Measurements from ENCODE around the gene TFDP2.
A peak's percentile ranks its signal among the peaks of the same experiment; 100 is the strongest.
"Not testable (repeated sequence)": the region's sequence is repeated elsewhere in the genome, so short reads cannot be mapped to it uniquely, and the experiment has no call there.

Gene TFDP2

DNA sequence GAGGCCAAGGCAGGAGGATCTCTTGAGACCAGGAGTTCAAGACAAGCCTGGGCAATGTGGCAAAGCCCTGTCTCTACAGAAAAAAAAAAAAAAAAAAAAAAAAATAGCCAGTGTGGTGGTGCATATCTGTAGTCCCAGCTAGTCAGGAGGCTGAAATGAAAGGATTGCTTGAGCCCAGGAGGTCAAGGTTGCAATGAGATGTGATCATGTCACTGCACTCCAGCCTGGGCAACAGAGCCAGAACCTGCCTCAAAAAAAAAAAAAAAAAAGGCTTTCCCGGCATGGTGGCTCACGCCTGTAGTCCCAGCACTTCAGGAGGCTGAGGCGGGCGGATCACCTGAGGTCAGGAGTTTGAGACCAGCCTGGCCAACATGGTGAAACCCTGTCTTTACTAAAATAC is 73.7 kb downstream of the TFDP2 start:
- not testable (repeated sequence) for H3K18ac ChIP-seq (ENCODE audit: low read length); H3K4me1 ChIP-seq (ENCODE audit: control insufficient read depth in 1 of 2, insufficient read depth in 2 of 2, low read length in 2 of 2); H4K8ac ChIP-seq (ENCODE audit: low read depth, low read length); H2BK12ac ChIP-seq (ENCODE audit: low read length); H2AFZ ChIP-seq (ENCODE audit: insufficient read depth, low read length, poor library complexity); H2BK120ac ChIP-seq (ENCODE audit: insufficient read depth, low read length, poor library complexity); H2BK5ac ChIP-seq (ENCODE audit: low read depth, low read length, poor library complexity); H3K23ac ChIP-seq (ENCODE audit: low read length); H3K79me1 ChIP-seq (ENCODE audit: low read length); H3K79me2 ChIP-seq (ENCODE audit: control insufficient read depth, insufficient read depth, low read length, poor library complexity); H2AK5ac ChIP-seq (ENCODE audit: low read length); H3K4me3 ChIP-seq (ENCODE audit: low read depth, low read length); H3K27me3 ChIP-seq (ENCODE audit: insufficient read depth, low read length); H4K12ac ChIP-seq (ENCODE audit: low read depth, low read length); H3K27ac ChIP-seq (ENCODE audit: low read depth, low read length); H3K9ac ChIP-seq (ENCODE audit: low read length); H3K14ac ChIP-seq (ENCODE audit: low read length); H3K4me2 ChIP-seq (ENCODE audit: low read length); H4K91ac ChIP-seq (ENCODE audit: low read depth, low read length); H3K36me3 ChIP-seq (ENCODE audit: control insufficient read depth in 1 of 2, insufficient read depth in 2 of 2, low read length in 2 of 2); H3K9me3 ChIP-seq (ENCODE audit: insufficient read depth, low read depth, low read length); H3K4ac ChIP-seq (ENCODE audit: low read depth, low read length)
- DNase-seq: peak; percentile 56 to 73
- WGBS (ENCODE audit: extremely low coverage, insufficient coverage, insufficient read length): no CpG with 5 or more reads among the region's 4 CpGs

DNA sequence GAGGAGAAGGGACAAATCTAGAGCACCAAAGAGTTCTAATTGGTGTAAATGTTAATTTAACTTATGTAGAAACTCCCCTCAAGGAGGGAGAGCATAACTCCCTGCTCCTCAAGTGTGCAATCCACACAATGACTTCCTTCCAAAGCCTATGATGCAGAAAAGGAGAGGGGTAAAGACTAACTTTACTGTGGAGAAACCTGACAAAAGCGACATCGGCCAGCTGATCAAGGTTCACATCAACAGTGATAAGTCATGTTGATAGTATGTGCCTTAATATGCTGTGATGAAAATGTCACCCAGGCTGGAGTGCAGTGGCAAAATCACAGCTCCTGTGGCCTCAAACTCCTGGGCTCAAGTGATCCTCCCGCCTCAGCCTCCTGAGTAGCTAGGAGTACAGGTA is 76.5 kb downstream of the TFDP2 start:
- Histone ChIP-seq H4K12ac (ENCODE audit: low read depth, low read length) (no peak overlapping the region), H3K27ac (ENCODE audit: low read depth, low read length) (no peak overlapping the region), H3K27me3 (ENCODE audit: insufficient read depth, low read length) (no peaks in the 10 kb centered on the region), H2AK5ac (ENCODE audit: low read length) (no peak overlapping the region), H2BK12ac (ENCODE audit: low read length) (no peak overlapping the region), H2AFZ (ENCODE audit: insufficient read depth, low read length, poor library complexity) (no peak overlapping the region), H2BK120ac (ENCODE audit: insufficient read depth, low read length, poor library complexity) (no peak overlapping the region), H4K91ac (ENCODE audit: low read depth, low read length) (no peak overlapping the region), H3K4ac (ENCODE audit: low read depth, low read length) (no peak overlapping the region), H3K9ac (ENCODE audit: low read length) (no peak overlapping the region), H3K18ac (ENCODE audit: low read length) (no peak overlapping the region), H2BK5ac (ENCODE audit: low read depth, low read length, poor library complexity) (no peak overlapping the region), H3K4me1 (ENCODE audit: control insufficient read depth in 1 of 2, insufficient read depth in 2 of 2, low read length in 2 of 2) (peaks cover 0 to 3% of the 10 kb centered on the region in 2 experiments), H3K36me3 (ENCODE audit: control insufficient read depth in 1 of 2, insufficient read depth in 2 of 2, low read length in 2 of 2) (no peaks in the 10 kb centered on the region), H3K79me1 (ENCODE audit: low read length) (peaks cover 4% of the 10 kb centered on the region), H3K4me3 (ENCODE audit: low read depth, low read length) (no peak overlapping the region), H3K79me2 (ENCODE audit: control insufficient read depth, insufficient read depth, low read length, poor library complexity) (peaks cover 2% of the 10 kb centered on the region), H3K14ac (ENCODE audit: low read length) (no peak overlapping the region), H3K9me3 (ENCODE audit: insufficient read depth, low read depth, low read length) (no peaks in the 10 kb centered on the region), H3K4me2 (ENCODE audit: low read length) (no peak overlapping the region), H4K8ac (ENCODE audit: low read depth, low read length) (no peak overlapping the region), H3K23ac (ENCODE audit: low read length) (no peak overlapping the region)
- DNase-seq: no peak
- WGBS (ENCODE audit: extremely low coverage, insufficient coverage, insufficient read length): no CpG with 5 or more reads among the region's 3 CpGs

DNA sequence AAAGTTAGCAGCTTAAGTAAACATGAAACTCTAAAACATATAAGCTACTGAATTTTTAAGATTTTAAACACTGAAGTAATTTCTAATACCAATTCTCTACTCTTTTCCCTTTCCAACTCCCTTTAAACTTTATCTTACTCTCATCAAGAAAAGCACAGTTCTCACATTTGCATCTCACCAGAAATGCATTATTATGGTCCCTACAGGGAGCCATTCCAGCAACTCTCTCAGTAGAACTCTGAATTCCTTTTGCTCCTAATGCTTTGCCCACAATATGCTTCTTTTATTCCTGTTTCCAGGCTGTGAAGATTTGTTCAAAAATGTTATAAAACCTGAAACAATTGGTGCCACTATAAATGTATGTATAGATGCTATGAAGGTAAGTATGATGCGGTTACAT is 83.4 kb downstream of the TFDP2 start:
- no peaks in the 10 kb centered on the region for H3K36me3 ChIP-seq (ENCODE audit: control insufficient read depth in 1 of 2, insufficient read depth in 2 of 2, low read length in 2 of 2)
- no peaks in the 10 kb centered on the region for H3K79me2 ChIP-seq (ENCODE audit: control insufficient read depth, insufficient read depth, low read length, poor library complexity)
- no peak overlapping the region for H3K9ac ChIP-seq (ENCODE audit: low read length)
- no peak overlapping the region for H4K12ac ChIP-seq (ENCODE audit: low read depth, low read length)
- no peaks in the 10 kb centered on the region for H3K9me3 ChIP-seq (ENCODE audit: insufficient read depth, low read depth, low read length)
- no peak overlapping the region for H3K4me3 ChIP-seq (ENCODE audit: low read depth, low read length)
- DNase-seq: no peak
- no peak overlapping the region for H3K18ac ChIP-seq (ENCODE audit: low read length)
- no peak overlapping the region for H2AK5ac ChIP-seq (ENCODE audit: low read length)
- H3K4me2 ChIP-seq (ENCODE audit: low read length): no peak overlapping the region
- no peak overlapping the region for H2BK5ac ChIP-seq (ENCODE audit: low read depth, low read length, poor library complexity)
- H3K79me1 ChIP-seq (ENCODE audit: low read length): no peaks in the 10 kb centered on the region
- no peak overlapping the region for H2BK12ac ChIP-seq (ENCODE audit: low read length)
- H3K23ac ChIP-seq (ENCODE audit: low read length): no peak overlapping the region
- H3K14ac ChIP-seq (ENCODE audit: low read length): no peak overlapping the region
- WGBS (ENCODE audit: extremely low coverage, insufficient coverage, insufficient read length): no CpG with 5 or more reads among the region's 1 CpG
- no peak overlapping the region for H2AFZ ChIP-seq (ENCODE audit: insufficient read depth, low read length, poor library complexity)
- H3K4me1 ChIP-seq (ENCODE audit: control insufficient read depth in 1 of 2, insufficient read depth in 2 of 2, low read length in 2 of 2): no peaks in the 10 kb centered on the region
- H3K27me3 ChIP-seq (ENCODE audit: insufficient read depth, low read length): no peaks in the 10 kb centered on the region
- no peak overlapping the region for H4K8ac ChIP-seq (ENCODE audit: low read depth, low read length)
- H2BK120ac ChIP-seq (ENCODE audit: insufficient read depth, low read length, poor library complexity): no peak overlapping the region
- H3K27ac ChIP-seq (ENCODE audit: low read depth, low read length): no peak overlapping the region
- H3K4ac ChIP-seq (ENCODE audit: low read depth, low read length): no peak overlapping the region
- H4K91ac ChIP-seq (ENCODE audit: low read depth, low read length): no peak overlapping the region

GRCh38 chr3:142065344-142065743 is 84.0 kb downstream of the TFDP2 start:
- H3K14ac ChIP-seq (ENCODE audit: low read length): no peak overlapping the region
- DNase-seq: no peak
- no peak overlapping the region for H2AK5ac ChIP-seq (ENCODE audit: low read length)
- no peak overlapping the region for H4K91ac ChIP-seq (ENCODE audit: low read depth, low read length)
- H4K8ac ChIP-seq (ENCODE audit: low read depth, low read length): no peak overlapping the region
- no peak overlapping the region for H3K4ac ChIP-seq (ENCODE audit: low read depth, low read length)
- H3K27me3 ChIP-seq (ENCODE audit: insufficient read depth, low read length): no peaks in the 10 kb centered on the region
- H3K9me3 ChIP-seq (ENCODE audit: insufficient read depth, low read depth, low read length): no peaks in the 10 kb centered on the region
- no CpG with 5 or more reads among the region's 7 CpGs for WGBS (ENCODE audit: extremely low coverage, insufficient coverage, insufficient read length)
- H3K18ac ChIP-seq (ENCODE audit: low read length): no peak overlapping the region
- H4K12ac ChIP-seq (ENCODE audit: low read depth, low read length): no peak overlapping the region
- H3K79me2 ChIP-seq (ENCODE audit: control insufficient read depth, insufficient read depth, low read length, poor library complexity): no peaks in the 10 kb centered on the region
- H2BK12ac ChIP-seq (ENCODE audit: low read length): no peak overlapping the region
- H2BK5ac ChIP-seq (ENCODE audit: low read depth, low read length, poor library complexity): no peak overlapping the region
- H3K9ac ChIP-seq (ENCODE audit: low read length): no peak overlapping the region
- H3K4me1 ChIP-seq (ENCODE audit: control insufficient read depth in 1 of 2, insufficient read depth in 2 of 2, low read length in 2 of 2): no peaks in the 10 kb centered on the region
- H2AFZ ChIP-seq (ENCODE audit: insufficient read depth, low read length, poor library complexity): no peak overlapping the region
- no peak overlapping the region for H3K27ac ChIP-seq (ENCODE audit: low read depth, low read length)
- H3K23ac ChIP-seq (ENCODE audit: low read length): no peak overlapping the region
- H2BK120ac ChIP-seq (ENCODE audit: insufficient read depth, low read length, poor library complexity): no peak overlapping the region
- H3K4me2 ChIP-seq (ENCODE audit: low read length): no peak overlapping the region
- no peaks in the 10 kb centered on the region for H3K79me1 ChIP-seq (ENCODE audit: low read length)
- H3K36me3 ChIP-seq (ENCODE audit: control insufficient read depth in 1 of 2, insufficient read depth in 2 of 2, low read length in 2 of 2): no peaks in the 10 kb centered on the region
- no peak overlapping the region for H3K4me3 ChIP-seq (ENCODE audit: low read depth, low read length)
